Inferior parietal cortex (tissue), 1 donor: ENCODE results near the gene IL23R.
"Not testable (repeated sequence)": the region's sequence is repeated elsewhere in the genome, so short reads cannot be mapped to it uniquely, and the experiment has no call there.

ENCODE experiments used
- DNase-seq: peaks from one replicate; pipeline ENCODE4 v3.0.0-alpha.2; 2016; ENCODE audit errors: extremely low spot score

The IL23R gene

GRCh38 chr1:67166196-67166595 lies at the start of gene IL23R:
Gene IL23R (plus strand): TSS chr1:67166454. CDS start chr1:67168121, 1,667 bp downstream.
- no peak for DNase-seq

- DNase-seq: no peak
Observed at GRCh38 chr1:67118191-67118590, 48.1 kb upstream of the IL23R start.

- no peak for DNase-seq
Observed at GRCh38 chr1:67118646-67119045, 47.6 kb upstream of the IL23R start.

GRCh38 chr1:67120855-67121619 lies 45.2 kb upstream of the IL23R start:
- no peak for DNase-seq

GRCh38 chr1:67124455-67124854 lies 41.8 kb upstream of the IL23R start:
- DNase-seq: no peak

- DNase-seq: peak; percentile 34
Observed at GRCh38 chr1:67126111-67126746, 40.0 kb upstream of the IL23R start.

GRCh38 chr1:67126974-67127373 lies 39.3 kb upstream of the IL23R start:
- no peak for DNase-seq

GRCh38 chr1:67130673-67131072 lies 35.6 kb upstream of the IL23R start:
- DNase-seq: no peak

- no peak for DNase-seq
Observed at GRCh38 chr1:67133177-67133576, 33.1 kb upstream of the IL23R start.

- DNase-seq: no peak
Observed at GRCh38 chr1:67134695-67135094, 31.6 kb upstream of the IL23R start, which contains the start of gene C1orf141. Gene C1orf141 (minus strand): TSS chr1:67134970. CDS start chr1:67127240, 7,730 bp downstream.

GRCh38 chr1:67135354-67135753 lies 30.9 kb upstream of the IL23R start:
- no peak for DNase-seq

GRCh38 chr1:67137307-67137753 lies 28.9 kb upstream of the IL23R start:
- DNase-seq: no peak

- DNase-seq: no peak
Observed at GRCh38 chr1:67138813-67139499, 27.3 kb upstream of the IL23R start.

GRCh38 chr1:67140460-67140859 lies 25.8 kb upstream of the IL23R start:
- no peak for DNase-seq

GRCh38 chr1:67141832-67142231 lies 24.4 kb upstream of the IL23R start:
- not testable (repeated sequence) for DNase-seq

- no peak for DNase-seq
Observed at GRCh38 chr1:67142931-67143330, 23.3 kb upstream of the IL23R start.

GRCh38 chr1:67143966-67144365 lies 22.3 kb upstream of the IL23R start:
- no peak for DNase-seq

GRCh38 chr1:67144696-67145095 lies 21.6 kb upstream of the IL23R start:
- DNase-seq: no peak

- DNase-seq: no peak
Observed at GRCh38 chr1:67146101-67146500, 20.2 kb upstream of the IL23R start.

- DNase-seq: no peak
Observed at GRCh38 chr1:67146539-67146938, 19.7 kb upstream of the IL23R start.

- not testable (repeated sequence) for DNase-seq
Observed at GRCh38 chr1:67147973-67148372, 18.3 kb upstream of the IL23R start.

- DNase-seq: no peak
Observed at GRCh38 chr1:67148516-67149178, 17.6 kb upstream of the IL23R start.
